Liver (tissue), 9 donors: ENCODE results near the gene EHBP1. TPM values are rescaled to one million over a fixed set of nuclear protein-coding genes. Genes with fewer than 3 reads are reported as not detected.

Experiments
- DNase-seq: peaks from one replicate; pipeline ENCODE4 v3.0.0-alpha.2; 2017; ENCODE audit warnings: low spot score
- H3K27ac ChIP-seq, 2 donors: one replicate each; pipeline ENCODE4 v1.7.0; 2013; ENCODE audit warnings: inconsistent platforms in 2 of 2, low read length in 2 of 2, control low read depth in 1 of 2, low read depth in 1 of 2, mild to moderate bottlenecking in 1 of 2
- H3K27me3 ChIP-seq, 4 donors: one replicate each; pipeline versions ENCODE4 v1.6.1 to v1.7.0; 2013; ENCODE audit warnings: low read length in 3 of 4, inconsistent platforms in 1 of 4, mild to moderate bottlenecking in 1 of 4, moderate library complexity in 1 of 4; ENCODE audit not compliant: control insufficient read depth in 4 of 4, insufficient read depth in 4 of 4
- H3K36me3 ChIP-seq, 4 donors: one replicate each; pipeline versions ENCODE4 v1.6.1 to v1.7.0; 2013; ENCODE audit warnings: low read length in 3 of 4, mild to moderate bottlenecking in 3 of 4, low read depth in 1 of 4, moderate library complexity in 1 of 4; ENCODE audit not compliant: control insufficient read depth in 4 of 4, insufficient read depth in 3 of 4
- H3K4me1 ChIP-seq, 4 donors: one replicate each; pipeline versions ENCODE4 v1.6.1 to v1.7.0; 2013; ENCODE audit warnings: low read length in 3 of 4, mild to moderate bottlenecking in 3 of 4, moderate library complexity in 1 of 4; ENCODE audit not compliant: control insufficient read depth in 4 of 4, insufficient read depth in 4 of 4
- H3K4me3 ChIP-seq, 3 donors: one replicate each; pipeline versions ENCODE4 v1.6.1 to v1.7.0; 2013; ENCODE audit warnings: low read length in 3 of 3, control low read depth in 1 of 3, low read depth in 1 of 3, mild to moderate bottlenecking in 1 of 3
- H3K9ac ChIP-seq, 2 donors: one replicate each; pipeline ENCODE4 v1.7.0; 2013; ENCODE audit warnings: low read length in 2 of 2, mild to moderate bottlenecking in 2 of 2, moderate library complexity in 2 of 2, control low read depth in 1 of 2, low read depth in 1 of 2
- H3K9me3 ChIP-seq, 4 donors: one replicate each; pipeline versions ENCODE4 v1.6.1 to v1.7.0; 2013; ENCODE audit warnings: low read length in 3 of 4; ENCODE audit not compliant: control insufficient read depth in 4 of 4
- ATF3 ChIP-seq: IDR thresholded peaks from 2 replicates; pipeline ENCODE4 v1.6.1; 2016; ENCODE audit warnings: antibody characterized with exemption
- CTCF ChIP-seq: fragments of 150-350 bp; IDR thresholded peaks from 2 replicates; pipeline ENCODE4 v1.5.1; 2017; ENCODE audit warnings: improper control_type of control experiment, low read depth, low read length; ENCODE audit not compliant: missing input control
- EGR1 ChIP-seq, 2 donors: IDR thresholded peaks; 2 replicates each; pipeline ENCODE4 v1.6.1; 2016 to 2018; ENCODE audit warnings: antibody characterized with exemption in 2 of 2, low read depth in 2 of 2
- FOXA1 ChIP-seq: IDR thresholded peaks from 2 replicates; pipeline ENCODE4 v1.6.1; 2016; ENCODE audit warnings: antibody characterized with exemption
- FOXA2 ChIP-seq: IDR thresholded peaks from 2 replicates; pipeline ENCODE4 v1.6.1; 2016; ENCODE audit warnings: antibody characterized with exemption
- GABPA ChIP-seq, 2 donors: IDR thresholded peaks in 1 of 2; conservative IDR thresholded peaks in 1 of 2; 2 replicates each; pipeline ENCODE4 v1.6.1; 2016; ENCODE audit warnings: antibody characterized with exemption in 2 of 2, mild to moderate bottlenecking in 1 of 2, moderate library complexity in 1 of 2
- HNF4A ChIP-seq, 2 donors: conservative IDR thresholded peaks; 2 replicates each; pipeline ENCODE4 v1.6.1; 2016; ENCODE audit warnings: antibody characterized with exemption in 2 of 2, mild to moderate bottlenecking in 2 of 2
- JUND ChIP-seq, 2 donors: IDR thresholded peaks; 2 replicates each; pipeline ENCODE4 v1.6.1; 2016; ENCODE audit warnings: antibody characterized with exemption in 2 of 2
- MAX ChIP-seq: IDR thresholded peaks from 2 replicates; pipeline ENCODE4 v1.6.1; 2016; ENCODE audit warnings: antibody characterized with exemption
- NR2F2 ChIP-seq: IDR thresholded peaks from 2 replicates; pipeline ENCODE4 v1.6.1; 2016; ENCODE audit warnings: antibody characterized with exemption
- RAD21 ChIP-seq, 2 donors: IDR thresholded peaks; 2 replicates each; pipeline ENCODE4 v1.6.1; 2016; ENCODE audit warnings: antibody characterized with exemption in 2 of 2, mild to moderate bottlenecking in 2 of 2
- RXRA ChIP-seq, 2 donors: IDR thresholded peaks; 2 replicates each; pipeline ENCODE4 v1.6.1; 2017 to 2018; ENCODE audit warnings: antibody characterized with exemption in 2 of 2, mild to moderate bottlenecking in 1 of 2
- SP1 ChIP-seq: IDR thresholded peaks from 2 replicates; pipeline ENCODE4 v1.6.1; 2018; ENCODE audit warnings: antibody characterized with exemption, mild to moderate bottlenecking
- TAF1 ChIP-seq: conservative IDR thresholded peaks from 2 replicates; pipeline ENCODE4 v1.6.1; 2016; ENCODE audit warnings: antibody characterized with exemption, mild to moderate bottlenecking
- YY1 ChIP-seq: IDR thresholded peaks from 2 replicates; pipeline ENCODE4 v1.6.1; 2016; ENCODE audit warnings: antibody characterized with exemption, mild to moderate bottlenecking
- WGBS: extraction: QIAGEN DNeasy Blood & Tissue Kit; methylation state at CpG from one replicate; pipeline ENCODE4 v1.1.7; 2013; 5-methylcytosine and 5-hydroxymethylcytosine counted together
- polyA plus RNA-seq, 2 donors: library from polyadenylated mRNA; stranded (reverse) in 1 of 2; unstranded in 1 of 2; fragments of 200-250 nt in 1 of 2; fragments of >200 nt in 1 of 2; fragmentation: Nextera tagmentation in 1 of 2; extraction: Ambion mirVana in 1 of 2; gene quantifications; one replicate each; pipeline versions ENCODE4 v1.2.1 to v1.2.3, GENCODE V29; 2013 to 2015
- total RNA-seq, 2 donors: library from RNA; depleted of rRNA; stranded (reverse); fragments of >200 nt; gene quantifications; one replicate each; pipeline ENCODE4 v1.2.3, GENCODE V29; 2014
- TF ChIP-seq, protein P1 (sequence below): IDR thresholded peaks from 2 replicates; pipeline ENCODE4 v1.6.1; 2016; ENCODE audit warnings: antibody characterized with exemption
- donor health status: healthy.
- donor health status: healthy.
- donor health status: healthy.
- donor health status: healthy.
- donor health status: healthy.

Gene EHBP1
- total and polyA plus RNA-seq, 4 donors, result 16.6 to 85.8 (median 24.4) TPM

- Histone ChIP-seq H3K9ac (peak overlapping the region in 1 of 2 donors; percentile 12), H3K36me3 (no peaks in the 10 kb centered on the region), H3K4me3 (peak overlapping the region in 1 of 3 donors; percentile 5), H3K27ac (peak overlapping the region; percentile 49 to 61), H3K4me1 (peaks cover 11 to 42% (median 36%) of the 10 kb centered on the region in 4 donors), H3K27me3 (no peaks in the 10 kb centered on the region), H3K9me3 (no peaks in the 10 kb centered on the region)
- no peak for DNase-seq
- 50% methylated on average over 2 of the region's 2 CpGs for WGBS
- TF ChIP-seq EGR1 (IDR thresholded peaks at IDR 0.05; ENCODE audit: low read depth in 2 of 2) (no peak), RXRA (IDR thresholded peaks at IDR 0.05) (peak in 1 of 2 donors; percentile 8), NR2F2 (peak; percentile 20), SP1 (no peak), HNF4A (conservative IDR thresholded peaks at IDR 0.05) (peak; percentile 24 to 31)
- TF ChIP-seq, protein P1, sequence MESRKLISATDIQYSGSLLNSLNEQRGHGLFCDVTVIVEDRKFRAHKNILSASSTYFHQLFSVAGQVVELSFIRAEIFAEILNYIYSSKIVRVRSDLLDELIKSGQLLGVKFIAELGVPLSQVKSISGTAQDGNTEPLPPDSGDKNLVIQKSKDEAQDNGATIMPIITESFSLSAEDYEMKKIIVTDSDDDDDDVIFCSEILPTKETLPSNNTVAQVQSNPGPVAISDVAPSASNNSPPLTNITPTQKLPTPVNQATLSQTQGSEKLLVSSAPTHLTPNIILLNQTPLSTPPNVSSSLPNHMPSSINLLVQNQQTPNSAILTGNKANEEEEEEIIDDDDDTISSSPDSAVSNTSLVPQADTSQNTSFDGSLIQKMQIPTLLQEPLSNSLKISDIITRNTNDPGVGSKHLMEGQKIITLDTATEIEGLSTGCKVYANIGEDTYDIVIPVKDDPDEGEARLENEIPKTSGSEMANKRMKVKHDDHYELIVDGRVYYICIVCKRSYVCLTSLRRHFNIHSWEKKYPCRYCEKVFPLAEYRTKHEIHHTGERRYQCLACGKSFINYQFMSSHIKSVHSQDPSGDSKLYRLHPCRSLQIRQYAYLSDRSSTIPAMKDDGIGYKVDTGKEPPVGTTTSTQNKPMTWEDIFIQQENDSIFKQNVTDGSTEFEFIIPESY, result no peak
Observed at GRCh38 chr2:62662554-62662953, 43.0 kb upstream of the EHBP1 start.

GRCh38 chr2:62663411-62663810 is 42.1 kb upstream of the EHBP1 start:
- no peaks in the 10 kb centered on the region for H3K27me3 ChIP-seq
- H3K27ac ChIP-seq, result peak overlapping the region; percentile 42 to 61
- no peaks in the 10 kb centered on the region for H3K36me3 ChIP-seq
- no peaks in the 10 kb centered on the region for H3K9me3 ChIP-seq
- no peak overlapping the region for H3K9ac ChIP-seq
- no peak overlapping the region for H3K4me3 ChIP-seq
- peak; percentile 16 for TF ChIP-seq SP1
- TF ChIP-seq EGR1 (IDR thresholded peaks at IDR 0.05; ENCODE audit: low read depth in 2 of 2), result no peak
- no peak for TF ChIP-seq CTCF
- no peak for TF ChIP-seq GABPA (IDR thresholded peaks at IDR 0.05 in 1 of 2, conservative IDR thresholded peaks at IDR 0.05 in 1 of 2)
- TF ChIP-seq RXRA (IDR thresholded peaks at IDR 0.05), result peak; percentile 26 to 35
- no peak for TF ChIP-seq FOXA2
- TF ChIP-seq YY1, result no peak
- peak; percentile 63 for TF ChIP-seq NR2F2
- TF ChIP-seq TAF1, result no peak
- H3K4me1 ChIP-seq, result peaks cover 11 to 42% (median 36%) of the 10 kb centered on the region in 4 donors
- no peak for DNase-seq

DNA sequence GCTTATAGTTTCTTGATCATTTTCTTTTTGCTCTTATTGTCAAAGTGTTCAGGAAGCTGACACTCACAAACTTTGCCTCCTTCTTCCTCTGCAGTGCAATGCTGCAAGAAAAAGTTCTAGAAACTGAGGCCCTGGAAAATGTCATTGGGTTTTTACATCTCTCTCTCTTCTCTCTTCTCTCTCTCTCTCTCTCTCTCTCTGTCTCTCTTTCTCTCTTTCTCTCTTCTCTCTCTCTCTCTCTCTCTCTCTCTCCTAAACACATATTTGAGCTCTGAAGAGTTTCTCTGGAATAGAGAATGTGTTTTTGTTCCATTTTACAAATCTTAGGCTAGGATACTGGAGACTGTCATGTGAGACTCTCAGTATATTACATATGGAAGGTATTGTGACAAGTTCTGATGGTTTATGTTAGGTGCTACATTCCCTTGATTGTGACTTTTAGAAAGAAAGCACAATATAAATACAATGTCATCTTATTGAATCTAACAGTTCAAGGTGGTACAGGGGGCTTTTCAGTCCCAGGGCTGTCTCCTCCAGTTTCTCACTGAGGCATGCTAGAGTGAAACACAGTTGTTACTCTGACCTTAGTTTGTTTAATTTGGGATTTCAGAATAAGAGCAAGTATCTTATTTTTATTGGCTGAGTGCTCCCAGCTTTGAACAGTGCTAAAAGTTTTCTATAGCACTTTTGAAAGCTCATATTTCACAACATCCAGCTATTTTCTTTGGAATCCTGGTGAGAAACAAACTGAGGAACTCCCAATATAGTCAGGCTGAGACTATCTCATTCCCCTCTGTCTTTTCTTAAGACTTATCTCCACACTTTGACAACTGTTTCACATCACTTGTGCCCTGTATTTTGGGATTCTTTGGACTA is 41.4 kb upstream of the EHBP1 start:
- no peak overlapping the region for H3K4me3 ChIP-seq
- TF ChIP-seq, protein P1, result peak; percentile 12
- TF ChIP-seq FOXA1 (no peak), GABPA (IDR thresholded peaks at IDR 0.05 in 1 of 2, conservative IDR thresholded peaks at IDR 0.05 in 1 of 2) (peak in 1 of 2 donors; percentile 31), NR2F2 (peak; percentile 64), ATF3 (no peak), YY1 (peak; percentile 16), CTCF (no peak), SP1 (peak; percentile 8), TAF1 (no peak), MAX (no peak), RXRA (IDR thresholded peaks at IDR 0.05) (no peak), RAD21 (IDR thresholded peaks at IDR 0.05) (peak; percentile 41 to 48), JUND (IDR thresholded peaks at IDR 0.05) (peak in 1 of 2 donors; percentile 16), HNF4A (conservative IDR thresholded peaks at IDR 0.05) (peak; percentile 53 to 61)
- H3K27ac ChIP-seq, result peak overlapping the region; percentile 42 to 61
- no peaks in the 10 kb centered on the region for H3K9me3 ChIP-seq
- no peak for DNase-seq
- no peaks in the 10 kb centered on the region for H3K36me3 ChIP-seq
- H3K4me1 ChIP-seq, result peaks cover 11 to 42% (median 36%) of the 10 kb centered on the region in 4 donors
- no peaks in the 10 kb centered on the region for H3K27me3 ChIP-seq
- no peak overlapping the region for H3K9ac ChIP-seq
